Measurements from ENCODE around the gene CHRM4. TPM values are rescaled to one million over a fixed set of nuclear protein-coding genes. Genes with fewer than 3 reads are reported as not detected.

Gene CHRM4
- total and polyA plus RNA-seq, 2 experiments from 2014 or later = 0.30 TPM; not detected in 1

DNA sequence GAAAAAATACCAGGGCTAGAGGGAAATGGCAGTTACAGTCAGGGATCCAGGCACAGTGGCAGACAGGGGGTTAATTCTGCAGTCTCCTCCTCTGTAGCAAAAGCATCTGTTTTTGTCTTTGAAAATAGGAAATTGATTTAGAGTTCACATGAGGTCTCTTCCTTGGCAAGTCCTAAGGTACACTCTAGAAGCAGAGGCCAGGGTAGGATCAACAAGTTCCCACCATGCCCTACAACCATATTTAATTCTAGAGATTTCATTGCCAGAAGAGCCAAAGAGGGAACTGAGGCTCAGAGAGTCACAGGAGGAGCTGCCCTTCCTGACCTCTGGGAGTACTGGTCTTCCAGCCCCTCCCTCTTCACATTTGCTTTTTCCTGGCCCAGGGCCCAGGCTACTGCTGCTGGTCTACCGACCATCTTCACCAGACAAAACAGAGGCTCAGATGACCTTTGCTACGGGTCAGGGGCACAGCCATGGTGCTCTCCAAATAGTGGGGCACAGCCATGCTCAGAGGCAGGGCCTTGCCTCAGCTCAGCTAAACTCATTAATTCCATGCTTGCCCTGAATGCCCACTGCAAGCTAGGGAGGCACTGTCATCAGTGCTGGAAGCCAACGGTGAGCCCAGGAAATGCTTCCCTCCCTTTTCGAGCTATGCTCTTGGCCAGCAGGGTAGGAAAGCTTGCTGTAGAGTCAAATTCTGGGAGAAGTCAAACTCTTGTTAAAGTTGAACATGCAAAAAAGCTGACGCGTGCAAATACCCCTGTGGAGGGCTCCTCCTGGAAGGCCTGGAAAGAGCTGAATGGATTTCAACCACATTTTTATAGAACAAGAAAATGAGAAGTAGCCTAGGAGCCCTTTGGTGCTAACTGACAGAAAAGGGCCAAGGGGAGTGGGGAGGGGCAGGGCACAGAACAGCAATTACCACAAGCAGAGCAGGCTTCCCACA lies 11.7 kb upstream of the CHRM4 start:
- no peaks in the 10 kb centered on the region for H4K20me1 ChIP-seq (ENCODE audit: insufficient read depth, poor library complexity, severe bottlenecking)
- no peaks in the 10 kb centered on the region for H3K4me1 ChIP-seq (ENCODE audit: insufficient read depth)
- no peak overlapping the region for H3K27ac ChIP-seq
- no peak overlapping the region for H3K4me2 ChIP-seq
- no peak overlapping the region for H3K4me3 ChIP-seq
- H3K9me3 ChIP-seq (ENCODE audit: low read depth) = no peaks in the 10 kb centered on the region
- DNase-seq (ENCODE audit: low spot score) = no peak
- H3K79me2 ChIP-seq = no peaks in the 10 kb centered on the region
- H2AFZ ChIP-seq = no peak overlapping the region
- no peaks in the 10 kb centered on the region for H3K9me2 ChIP-seq (replicated peaks; ENCODE audit: insufficient read depth)
- TF ChIP-seq, protein P1, sequence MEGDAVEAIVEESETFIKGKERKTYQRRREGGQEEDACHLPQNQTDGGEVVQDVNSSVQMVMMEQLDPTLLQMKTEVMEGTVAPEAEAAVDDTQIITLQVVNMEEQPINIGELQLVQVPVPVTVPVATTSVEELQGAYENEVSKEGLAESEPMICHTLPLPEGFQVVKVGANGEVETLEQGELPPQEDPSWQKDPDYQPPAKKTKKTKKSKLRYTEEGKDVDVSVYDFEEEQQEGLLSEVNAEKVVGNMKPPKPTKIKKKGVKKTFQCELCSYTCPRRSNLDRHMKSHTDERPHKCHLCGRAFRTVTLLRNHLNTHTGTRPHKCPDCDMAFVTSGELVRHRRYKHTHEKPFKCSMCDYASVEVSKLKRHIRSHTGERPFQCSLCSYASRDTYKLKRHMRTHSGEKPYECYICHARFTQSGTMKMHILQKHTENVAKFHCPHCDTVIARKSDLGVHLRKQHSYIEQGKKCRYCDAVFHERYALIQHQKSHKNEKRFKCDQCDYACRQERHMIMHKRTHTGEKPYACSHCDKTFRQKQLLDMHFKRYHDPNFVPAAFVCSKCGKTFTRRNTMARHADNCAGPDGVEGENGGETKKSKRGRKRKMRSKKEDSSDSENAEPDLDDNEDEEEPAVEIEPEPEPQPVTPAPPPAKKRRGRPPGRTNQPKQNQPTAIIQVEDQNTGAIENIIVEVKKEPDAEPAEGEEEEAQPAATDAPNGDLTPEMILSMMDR (IDR thresholded peaks at IDR 0.05; ENCODE audit: poor library complexity) = no peak
- TF ChIP-seq EZH2 (IDR thresholded peaks at IDR 0.05; ENCODE audit: borderline replicate concordance) = no peak
- TF ChIP-seq EZH2phosphoT487 (IDR thresholded peaks at IDR 0.05; ENCODE audit: low read depth, severe bottlenecking, unreplicated experiment) = no peak
- H3K36me3 ChIP-seq (replicated peaks; ENCODE audit: insufficient read depth, low read depth) = no peaks in the 10 kb centered on the region
- 91% methylated on average over 6 of the region's 6 CpGs for WGBS (ENCODE audit: low lambda C conversion rate, missing lambda C conversion rate)
- no peaks in the 10 kb centered on the region for H3K27me3 ChIP-seq

DNA sequence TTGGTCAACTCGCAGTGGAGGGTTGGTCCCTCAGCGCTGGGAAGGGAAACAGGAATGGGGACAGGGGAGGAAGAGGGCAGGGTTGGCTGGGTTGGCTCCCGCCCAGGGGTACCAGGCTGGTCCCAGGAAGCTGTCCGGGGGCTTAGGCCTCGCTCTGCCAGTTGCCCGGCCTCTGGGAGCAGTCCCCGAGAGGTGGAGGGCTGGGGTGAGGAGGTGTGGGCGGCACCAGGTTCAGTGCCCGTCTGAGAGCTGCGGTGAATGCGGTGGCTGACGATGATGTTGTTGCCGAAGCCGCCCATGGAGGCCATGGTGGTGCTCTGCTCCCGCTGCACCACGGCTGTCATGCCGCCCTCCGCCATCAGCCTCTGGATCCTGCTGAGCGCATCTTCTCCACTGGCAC lies 6.0 kb upstream of the CHRM4 start:
- no peaks in the 10 kb centered on the region for H3K9me3 ChIP-seq (ENCODE audit: low read depth)
- H4K20me1 ChIP-seq (ENCODE audit: insufficient read depth, poor library complexity, severe bottlenecking) = no peaks in the 10 kb centered on the region
- H3K27me3 ChIP-seq = no peaks in the 10 kb centered on the region
- H2AFZ ChIP-seq = no peak overlapping the region
- H3K4me3 ChIP-seq = no peak overlapping the region
- no peaks in the 10 kb centered on the region for H3K36me3 ChIP-seq (replicated peaks; ENCODE audit: insufficient read depth, low read depth)
- no peak overlapping the region for H3K27ac ChIP-seq
- no peaks in the 10 kb centered on the region for H3K4me1 ChIP-seq (ENCODE audit: insufficient read depth)
- H3K9me2 ChIP-seq (replicated peaks; ENCODE audit: insufficient read depth) = no peaks in the 10 kb centered on the region
- DNase-seq (ENCODE audit: low spot score) = no peak
- 97% methylated on average over 19 of the region's 19 CpGs for WGBS (ENCODE audit: low lambda C conversion rate, missing lambda C conversion rate)
- no peak overlapping the region for H3K4me2 ChIP-seq
- no peak for TF ChIP-seq EZH2phosphoT487 (IDR thresholded peaks at IDR 0.05; ENCODE audit: low read depth, severe bottlenecking, unreplicated experiment)
- no peaks in the 10 kb centered on the region for H3K79me2 ChIP-seq

DNA sequence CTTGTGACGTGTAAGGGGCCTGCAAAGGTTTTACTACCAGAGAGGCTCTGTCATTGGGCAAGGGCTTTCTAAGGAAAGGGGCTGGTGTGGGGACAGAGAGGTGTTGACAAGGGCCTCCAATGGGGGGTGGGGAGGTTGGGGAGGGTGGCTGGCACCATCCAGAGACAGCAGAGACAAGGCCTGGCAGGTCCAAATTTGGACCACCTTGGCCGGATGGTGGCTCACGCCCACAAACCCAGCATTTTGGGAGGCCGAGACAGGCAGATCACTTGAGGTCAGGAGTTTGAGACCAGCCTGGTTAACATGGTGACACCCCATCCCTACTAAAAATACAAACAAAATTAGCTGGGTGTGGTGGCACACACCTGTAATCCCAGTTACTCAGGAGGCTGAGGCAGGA lies 2.2 kb upstream of the CHRM4 start:
- peaks cover 21% of the 10 kb centered on the region for H3K27me3 ChIP-seq
- H3K4me3 ChIP-seq = no peak overlapping the region
- H3K9me2 ChIP-seq (replicated peaks; ENCODE audit: insufficient read depth) = no peaks in the 10 kb centered on the region
- no peak for TF ChIP-seq EZH2phosphoT487 (IDR thresholded peaks at IDR 0.05; ENCODE audit: low read depth, severe bottlenecking, unreplicated experiment)
- no peak for TF ChIP-seq EZH2 (IDR thresholded peaks at IDR 0.05; ENCODE audit: borderline replicate concordance)
- TF ChIP-seq, protein P1 (IDR thresholded peaks at IDR 0.05; ENCODE audit: poor library complexity) = no peak
- no peak overlapping the region for H2AFZ ChIP-seq
- DNase-seq (ENCODE audit: low spot score) = no peak
- H3K79me2 ChIP-seq = no peaks in the 10 kb centered on the region
- H3K36me3 ChIP-seq (replicated peaks; ENCODE audit: insufficient read depth, low read depth) = no peaks in the 10 kb centered on the region
- no peak overlapping the region for H3K27ac ChIP-seq
- H3K4me2 ChIP-seq = no peak overlapping the region
- H4K20me1 ChIP-seq (ENCODE audit: insufficient read depth, poor library complexity, severe bottlenecking) = no peaks in the 10 kb centered on the region
- no peaks in the 10 kb centered on the region for H3K9me3 ChIP-seq (ENCODE audit: low read depth)
- WGBS (ENCODE audit: low lambda C conversion rate, missing lambda C conversion rate) = 91% methylated on average over 4 of the region's 4 CpGs
- peaks cover 19% of the 10 kb centered on the region for H3K4me1 ChIP-seq (ENCODE audit: insufficient read depth)

DNA sequence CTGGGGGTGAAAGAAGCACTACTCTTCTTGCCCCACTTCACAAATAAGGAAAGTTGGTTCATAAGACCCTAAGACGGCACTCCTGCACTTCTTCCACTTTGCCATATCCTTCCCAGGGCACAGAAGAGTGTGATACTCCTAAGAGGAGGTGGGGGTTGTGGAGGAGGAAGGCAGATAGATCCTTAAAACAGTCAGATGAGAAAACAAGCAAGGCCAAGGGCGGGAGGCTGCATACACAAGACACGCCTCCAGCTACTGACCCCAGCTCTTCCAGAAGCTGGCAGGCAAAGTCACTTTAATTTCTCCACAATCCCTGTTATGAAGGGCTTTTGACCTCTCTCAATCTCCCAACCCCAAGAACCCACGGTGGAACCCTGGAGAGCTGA lies 1.6 kb upstream of the CHRM4 start:
- H4K20me1 ChIP-seq (ENCODE audit: insufficient read depth, poor library complexity, severe bottlenecking) = no peaks in the 10 kb centered on the region
- whole genome bisulfite sequencing (ENCODE audit: low lambda C conversion rate, missing lambda C conversion rate) = 57% methylated on average over 4 of the region's 4 CpGs
- no peak for DNase-seq (ENCODE audit: low spot score)
- no peak overlapping the region for H3K27ac ChIP-seq
- no peak overlapping the region for H3K4me3 ChIP-seq
- no peaks in the 10 kb centered on the region for H3K9me3 ChIP-seq (ENCODE audit: low read depth)
- peak overlapping the region; percentile 96 for H3K4me2 ChIP-seq
- H3K9me2 ChIP-seq (replicated peaks; ENCODE audit: insufficient read depth) = no peaks in the 10 kb centered on the region
- H2AFZ ChIP-seq = no peak overlapping the region
- H3K79me2 ChIP-seq = no peaks in the 10 kb centered on the region
- H3K36me3 ChIP-seq (replicated peaks; ENCODE audit: insufficient read depth, low read depth) = no peaks in the 10 kb centered on the region
- H3K4me1 ChIP-seq (ENCODE audit: insufficient read depth) = peaks cover 23% of the 10 kb centered on the region
- peaks cover 26% of the 10 kb centered on the region for H3K27me3 ChIP-seq
- TF ChIP-seq EZH2phosphoT487 (IDR thresholded peaks at IDR 0.05; ENCODE audit: low read depth, severe bottlenecking, unreplicated experiment) (no peak), EZH2 (IDR thresholded peaks at IDR 0.05; ENCODE audit: borderline replicate concordance) (no peak)
- TF ChIP-seq, protein P1 (IDR thresholded peaks at IDR 0.05; ENCODE audit: poor library complexity) = no peak

Measured in hepatocyte (in vitro differentiated cells).